Stimulated activated CD4-positive, alpha-beta T cell treated with anti-CD3 and anti-CD28 coated beads, TNF-alpha, amount 100 ng/mL, for 48 hours (primary cell): ENCODE results near the gene SIGLEC1.

Experiments used
- DNase-seq, 3 donors: peaks; one replicate each; pipeline ENCODE4 v3.0.0-alpha.2; 2020; ENCODE audit warnings: low read depth in 3 of 3

SIGLEC1 gene

DNA sequence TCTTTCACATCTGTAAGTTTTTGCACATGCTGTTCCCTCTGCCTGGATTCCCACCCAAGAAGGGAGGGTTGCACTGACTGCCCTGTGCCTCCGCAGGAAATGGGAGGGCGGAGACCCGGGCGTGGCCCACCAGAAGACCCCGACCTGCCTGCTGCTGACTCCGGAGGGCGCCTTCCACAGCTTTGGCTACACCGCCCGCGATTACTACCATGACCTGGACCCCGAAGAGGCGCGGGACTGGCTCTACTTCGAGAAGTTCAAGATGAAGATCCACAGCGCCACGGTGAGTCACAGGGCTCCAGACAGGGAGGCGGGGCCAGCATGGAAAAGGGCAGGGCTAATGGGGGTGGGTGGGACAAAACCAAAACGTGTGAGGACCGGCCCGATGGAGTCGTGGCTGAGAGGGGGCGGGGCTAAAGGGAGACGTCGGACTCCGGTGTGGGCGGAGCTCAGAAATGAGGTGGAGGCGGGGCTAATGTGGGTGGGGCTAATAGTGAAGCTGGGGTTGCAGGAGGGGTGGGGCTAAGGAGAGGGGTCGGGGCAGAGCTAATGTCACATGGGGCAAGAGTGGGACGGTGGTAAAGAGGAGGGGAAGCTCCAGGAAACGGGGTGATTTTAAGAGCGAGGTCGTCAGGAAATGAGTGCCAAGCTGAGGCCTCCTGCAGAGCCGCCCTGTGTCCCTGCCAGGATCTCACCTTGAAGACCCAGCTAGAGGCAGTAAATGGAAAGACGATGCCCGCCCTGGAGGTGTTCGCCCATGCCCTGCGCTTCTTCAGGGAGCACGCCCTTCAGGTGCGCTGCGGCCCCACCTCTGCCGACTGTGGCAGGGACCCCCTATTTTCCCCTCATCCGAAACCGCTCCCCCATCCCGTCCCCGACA is 32.6 kb upstream of the SIGLEC1 start:
- peak; percentile 60 to 75 (median 68) for DNase-seq

DNA sequence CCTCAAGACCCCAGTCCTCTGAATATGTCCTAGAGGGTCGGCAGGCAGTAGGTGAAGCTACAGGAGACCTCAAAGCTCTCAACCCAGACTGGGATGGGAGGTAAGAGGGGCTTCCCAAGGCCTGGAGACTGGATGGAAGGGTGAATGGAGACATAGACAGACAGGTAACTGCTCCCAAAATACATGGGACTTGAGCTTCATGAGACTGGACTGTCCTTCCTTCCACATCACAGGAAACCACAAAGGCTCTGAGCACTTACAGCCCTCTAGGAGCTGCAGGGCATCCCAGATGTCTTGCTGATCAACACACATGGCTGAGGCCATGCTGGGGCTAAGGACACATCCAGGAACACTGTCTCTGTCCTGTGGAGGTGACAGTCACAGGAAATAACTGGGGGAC is 31.6 kb upstream of the SIGLEC1 start:
- no peak for DNase-seq

DNA sequence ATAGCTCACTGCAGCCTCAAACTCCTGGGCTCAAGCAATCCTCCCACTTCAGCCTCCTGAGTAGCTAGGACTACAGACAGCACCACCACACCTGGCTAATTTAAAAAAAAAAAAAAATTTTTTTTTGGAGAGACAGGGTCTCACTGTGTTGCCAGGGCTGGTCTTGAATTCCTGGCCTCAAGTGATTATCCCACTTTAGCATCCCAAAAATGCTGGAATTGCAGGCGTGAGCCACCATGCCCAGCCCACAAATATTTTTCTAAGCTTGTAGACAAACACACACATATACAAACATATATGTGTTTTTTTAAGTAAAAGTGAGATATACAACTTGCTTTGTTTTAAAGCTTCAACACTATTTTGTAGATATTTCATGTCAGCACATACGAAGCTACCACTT is 30.9 kb upstream of the SIGLEC1 start:
- DNase-seq: no peak

DNA sequence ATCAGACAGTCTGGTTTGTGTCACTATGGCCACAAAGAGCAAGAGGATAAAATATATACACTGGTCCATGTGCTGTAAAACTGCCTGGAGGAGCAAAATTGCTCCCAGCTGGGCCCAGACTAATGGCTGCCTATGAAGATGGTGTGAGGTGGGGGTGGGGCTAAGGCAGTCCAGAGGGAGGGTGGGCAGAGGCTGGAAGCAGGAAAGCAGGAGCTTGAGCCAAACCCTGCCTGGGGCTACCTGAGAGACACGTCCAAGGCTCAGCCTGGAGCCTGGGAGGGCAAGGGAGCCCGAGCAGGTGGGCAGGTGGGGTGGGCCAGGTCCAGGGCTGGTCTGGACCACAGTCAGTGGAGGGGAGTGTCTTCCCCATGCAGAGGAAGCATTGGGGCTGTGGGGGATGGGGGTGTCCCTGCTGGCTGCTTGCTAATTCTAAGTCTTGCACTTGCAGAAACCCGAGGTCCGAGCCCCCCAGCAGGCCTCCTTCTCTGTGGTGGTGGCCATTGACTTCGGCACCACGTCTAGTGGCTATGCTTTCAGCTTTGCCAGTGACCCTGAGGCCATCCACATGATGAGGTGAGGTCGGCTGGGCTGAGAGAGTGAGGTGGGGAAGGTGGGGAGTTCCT is 29.5 kb upstream of the SIGLEC1 start:
- DNase-seq: no peak

DNA sequence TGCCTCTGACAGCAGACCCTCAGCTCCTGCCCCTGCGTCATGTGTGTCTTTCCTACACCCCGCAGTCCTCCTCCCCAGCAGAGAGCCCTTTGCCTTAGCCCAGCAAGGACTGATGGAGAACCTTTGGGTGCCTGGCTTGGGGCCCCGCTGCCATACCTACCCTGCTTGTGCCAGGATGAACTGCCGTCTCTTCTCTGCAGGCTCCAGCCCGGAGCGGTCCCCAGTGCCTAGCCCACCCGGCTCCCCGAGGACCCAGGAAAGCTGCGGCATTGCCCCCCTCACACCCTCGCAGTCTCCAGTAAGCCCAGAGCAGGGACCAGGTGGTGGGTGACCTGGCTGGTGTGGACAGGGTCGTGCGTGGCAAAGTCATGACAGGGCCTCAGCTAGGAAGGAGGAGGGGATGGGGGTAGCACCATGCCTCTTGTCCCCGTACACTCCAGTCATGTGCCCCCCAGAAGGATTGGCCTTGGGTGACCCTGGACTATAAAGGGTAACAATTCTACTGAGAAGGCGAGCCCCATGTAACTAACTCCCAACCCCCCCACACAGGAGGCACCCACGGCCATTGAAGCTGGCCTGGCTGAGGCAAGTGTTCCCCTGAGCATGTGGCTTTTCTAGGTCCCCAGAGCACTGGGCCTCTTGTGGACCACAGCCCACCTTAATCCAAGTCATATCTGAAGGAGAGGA is 28.4 kb upstream of the SIGLEC1 start:
- no peak for DNase-seq

DNA sequence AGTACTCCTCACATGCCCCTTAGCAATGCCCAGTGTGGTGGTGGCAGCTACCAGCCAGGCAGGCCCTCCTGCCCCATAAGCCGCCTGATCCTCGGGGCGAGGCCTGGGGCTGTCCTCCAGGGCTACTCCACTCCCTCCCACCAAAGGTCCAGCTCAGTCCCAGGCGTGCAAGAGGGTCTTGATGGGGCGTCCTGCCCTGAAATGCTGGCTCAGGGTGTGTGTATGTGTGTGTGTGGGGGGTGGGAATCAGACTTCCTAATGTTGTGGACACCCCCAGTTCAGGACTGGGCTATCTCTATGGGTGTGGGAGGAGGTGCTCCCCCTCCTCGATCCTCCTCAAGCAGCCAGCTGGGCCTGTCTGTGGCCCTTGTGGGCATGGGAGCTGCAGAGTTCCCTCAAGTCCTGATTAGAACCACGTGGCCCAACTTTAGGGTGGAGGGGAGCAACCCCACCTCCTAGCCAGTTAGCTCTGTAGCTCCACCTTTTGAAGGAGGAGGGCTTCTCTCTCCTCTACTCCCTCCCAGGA is 27.6 kb upstream of the SIGLEC1 start:
- DNase-seq: no peak

DNA sequence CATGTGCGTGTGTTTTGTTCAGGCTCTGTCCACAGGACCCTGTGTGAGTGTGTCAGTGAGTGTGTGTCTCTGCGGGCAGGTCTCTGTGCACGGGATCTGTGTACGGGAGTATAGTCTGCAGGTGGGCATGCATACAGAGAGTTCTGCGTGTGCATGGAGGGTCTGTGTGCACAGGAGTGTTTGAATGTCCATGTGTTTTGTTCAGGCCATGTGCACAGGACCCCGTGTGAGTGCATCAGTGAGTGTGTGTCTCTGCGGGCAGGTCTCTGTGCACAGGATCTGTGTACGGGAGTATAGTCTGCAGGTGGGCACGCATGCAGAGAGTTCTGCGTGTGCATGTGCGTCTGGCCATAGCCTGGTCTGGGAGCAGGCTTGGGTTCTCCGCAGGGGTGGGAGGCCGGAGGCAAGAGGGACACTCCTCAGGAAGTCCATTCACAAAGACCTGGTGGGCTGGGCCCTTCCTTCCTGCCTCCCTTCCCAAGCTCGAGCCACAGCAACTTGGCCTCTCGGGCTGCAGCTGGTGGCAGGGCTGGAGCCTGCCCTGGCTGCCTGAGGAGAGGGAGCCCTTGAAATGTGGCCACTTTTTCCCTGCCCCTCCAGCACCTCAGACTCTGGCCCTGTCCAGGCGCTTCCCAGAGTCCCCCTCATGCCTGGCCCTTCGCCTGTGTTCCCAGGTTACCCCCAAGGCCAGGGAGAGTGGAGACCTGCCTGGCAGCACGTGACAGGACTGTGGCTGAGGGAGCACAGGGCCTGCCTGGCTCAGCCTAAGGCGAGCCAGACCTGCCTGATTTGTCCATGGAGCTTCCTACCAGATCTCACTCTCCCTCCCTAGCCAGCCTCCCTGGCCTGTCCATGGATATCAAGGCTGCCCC is 26.9 kb upstream of the SIGLEC1 start:
- DNase-seq: no peak

DNA sequence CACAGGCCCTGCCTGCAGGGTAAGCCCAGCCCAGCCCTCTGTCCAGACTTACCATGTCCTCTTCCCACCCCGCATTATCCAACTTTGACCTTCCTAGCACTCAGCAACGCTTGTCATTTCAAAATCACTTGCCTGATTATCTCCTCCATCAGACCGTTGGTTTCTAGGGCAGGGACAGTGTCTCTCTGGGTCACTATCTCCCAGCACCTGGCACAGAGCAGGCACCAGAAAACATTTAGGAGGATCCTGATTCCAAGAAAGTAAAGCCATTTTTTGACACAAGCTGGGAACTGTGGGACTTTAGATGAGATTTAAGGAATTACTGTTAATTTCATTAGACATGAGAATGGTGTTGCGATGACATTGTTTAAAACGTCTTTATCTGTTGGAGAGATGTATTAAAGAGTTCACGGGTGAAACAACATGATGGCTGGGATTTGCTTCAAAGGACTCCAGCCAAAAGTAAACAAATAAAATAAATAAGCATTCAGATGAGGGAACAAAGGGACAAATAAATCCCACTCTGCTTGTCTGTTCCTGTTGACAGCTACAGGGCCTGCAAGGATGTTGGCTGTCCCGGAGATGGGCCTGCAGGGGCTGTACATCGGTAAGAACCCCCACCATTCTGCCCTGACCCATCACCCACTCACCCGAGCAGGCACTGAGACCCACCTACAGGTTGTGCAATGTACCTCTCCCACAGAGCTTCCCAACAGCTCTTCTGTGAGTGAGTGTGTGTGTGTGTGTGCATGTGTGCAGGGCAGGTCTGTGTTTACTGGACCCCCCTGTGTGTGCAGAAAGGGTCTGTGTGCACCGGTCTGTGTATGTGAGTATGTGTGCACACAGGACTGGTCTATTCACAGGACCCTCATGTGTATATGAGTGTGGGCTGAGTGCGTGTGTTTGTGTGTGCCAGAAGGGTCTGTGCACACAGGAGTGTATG is 26.0 kb upstream of the SIGLEC1 start:
- DNase-seq: no peak

DNA sequence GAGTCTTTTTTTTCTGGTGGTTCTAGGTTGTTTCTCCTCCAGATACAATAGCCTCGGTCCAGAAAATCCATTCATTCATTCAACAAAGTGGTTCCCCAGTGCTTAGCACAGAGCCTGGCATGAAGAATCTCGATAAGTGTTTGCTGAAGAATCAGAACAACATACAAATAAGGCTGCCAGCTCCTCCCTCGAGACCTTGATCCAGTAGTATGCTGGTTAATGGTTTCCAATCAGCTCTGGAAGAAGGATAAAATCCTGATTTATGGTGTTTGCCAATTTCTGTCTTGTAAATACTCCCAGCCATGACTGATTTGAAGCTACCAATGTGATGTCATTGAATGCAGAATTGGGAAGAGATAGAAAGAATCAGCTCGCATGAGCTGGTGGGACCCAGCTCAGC is 23.4 kb upstream of the SIGLEC1 start:
- no peak for DNase-seq

DNA sequence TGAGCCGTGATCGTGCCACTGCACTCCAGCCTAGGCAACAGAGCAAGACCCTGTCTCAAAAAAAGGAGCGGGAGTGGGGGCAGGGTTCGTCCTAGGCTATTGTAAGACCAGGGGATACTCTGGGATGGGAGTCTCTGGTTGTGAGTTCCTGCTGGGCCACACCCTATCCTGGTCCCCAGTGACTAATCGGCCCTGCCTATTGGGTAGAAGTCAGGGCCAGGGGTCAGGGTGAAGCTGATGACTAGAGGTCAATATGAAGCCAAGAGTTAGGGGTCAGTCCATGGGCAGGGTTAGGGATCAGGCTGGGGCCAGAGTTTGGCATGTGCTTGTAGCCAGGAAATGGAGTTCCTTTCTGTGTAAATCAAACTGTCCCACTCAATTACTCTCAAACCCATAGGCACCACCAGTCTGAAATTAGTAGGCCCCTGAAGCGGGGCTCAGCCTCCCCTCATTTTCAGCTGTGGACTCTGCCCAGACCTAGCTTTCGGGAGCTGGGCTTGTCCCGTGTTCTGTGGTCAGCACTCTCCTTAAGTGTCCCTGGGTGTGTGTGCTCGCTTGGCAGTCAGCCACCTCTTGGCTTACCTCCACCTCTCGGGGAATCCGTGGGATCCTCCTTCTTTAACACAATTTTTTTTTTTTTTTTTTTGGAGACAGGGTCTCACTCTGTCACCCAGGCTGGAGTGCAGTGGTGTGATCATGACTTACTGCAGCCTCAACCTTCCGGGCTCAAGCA is 21.9 kb upstream of the SIGLEC1 start:
- DNase-seq: no peak

DNA sequence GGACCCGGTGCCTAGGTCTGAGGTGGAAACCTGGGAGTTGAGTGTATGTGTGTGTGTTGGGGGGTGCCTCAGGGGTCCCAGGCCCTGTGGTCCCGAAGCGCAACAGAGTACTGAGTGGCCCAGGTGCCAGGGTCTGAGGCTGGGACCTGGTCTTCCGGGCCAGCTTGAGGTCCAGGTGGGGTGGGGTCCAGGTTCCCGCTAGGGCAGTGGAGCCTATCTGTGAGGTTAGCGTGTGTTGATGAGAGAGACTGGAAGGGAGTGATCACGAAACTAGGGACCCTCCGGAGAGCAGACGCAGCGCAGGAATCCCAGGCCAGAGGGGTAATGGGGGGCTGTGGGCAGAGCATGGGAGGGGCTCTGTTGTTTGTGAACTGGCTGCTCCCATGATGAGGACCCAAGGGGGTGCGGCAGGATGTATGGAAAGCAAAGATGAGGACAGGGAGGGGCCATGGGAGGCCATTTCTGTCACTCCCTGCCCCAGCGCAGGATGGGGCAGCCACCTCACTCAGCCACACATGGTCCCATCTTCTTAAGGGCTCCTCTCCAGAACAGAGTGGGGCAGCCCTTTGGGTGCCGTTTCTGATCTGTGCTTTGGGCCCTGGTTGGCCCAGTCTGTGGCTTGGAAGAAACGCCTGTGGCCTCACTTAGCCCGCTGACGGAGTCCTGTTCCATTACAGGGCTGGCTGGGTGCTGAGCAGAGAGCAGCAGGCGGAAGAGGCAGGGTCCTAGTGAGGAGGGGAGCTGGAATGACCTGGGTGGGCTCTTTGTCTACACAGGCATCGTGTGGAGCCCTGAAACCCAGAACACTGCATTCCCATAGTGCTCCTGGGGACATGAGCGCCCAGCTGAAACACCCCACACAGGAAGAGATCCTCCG is 21.0 kb upstream of the SIGLEC1 start:
- no peak for DNase-seq

DNA sequence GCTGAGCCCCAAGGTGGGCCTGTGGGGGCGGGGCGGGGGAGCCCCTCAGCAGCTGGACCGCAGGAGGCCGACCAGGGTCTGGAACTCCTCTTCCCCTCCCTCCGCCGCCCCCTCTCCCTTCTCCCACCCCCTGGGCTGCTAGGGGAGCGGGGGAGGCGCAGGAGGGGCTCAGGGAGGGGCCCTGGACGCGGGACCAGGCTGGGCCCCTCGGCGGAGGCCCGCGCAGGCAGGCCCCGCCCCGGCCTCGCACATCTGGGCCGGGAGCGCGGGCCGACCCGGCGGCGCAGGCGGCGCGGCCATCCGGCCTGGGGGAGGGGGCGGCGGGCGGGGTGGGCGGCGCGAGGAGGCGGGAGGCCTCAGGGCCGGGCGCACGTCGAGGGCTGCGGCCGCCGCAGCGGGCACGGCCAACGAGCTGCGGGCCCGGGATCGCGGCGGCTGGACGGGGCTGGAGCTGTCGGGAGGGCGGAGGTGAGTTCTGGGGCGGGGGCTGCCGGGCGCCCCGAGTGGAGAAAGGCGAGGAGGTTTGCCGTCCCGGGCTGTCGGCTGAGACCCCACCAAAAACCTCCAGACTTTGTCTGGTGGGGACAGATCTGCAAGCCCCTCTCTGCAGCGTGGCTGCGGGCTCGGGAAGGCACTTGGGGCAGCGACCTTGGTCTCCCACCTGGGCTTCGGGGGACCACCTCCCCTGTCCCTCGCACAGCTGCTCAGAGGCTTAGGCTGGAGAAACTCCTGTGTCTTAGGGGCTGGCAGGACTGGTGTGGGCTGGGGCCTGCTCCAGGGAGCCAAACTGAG is 20.1 kb upstream of the SIGLEC1 start, which contains the start of gene HSPA12B:
TSS of gene HSPA12B (plus strand) at position 359 of the 792 bp plus-strand sequence. CDS start 5,990 bp downstream, outside the sequence.
- DNase-seq: no peak

DNA sequence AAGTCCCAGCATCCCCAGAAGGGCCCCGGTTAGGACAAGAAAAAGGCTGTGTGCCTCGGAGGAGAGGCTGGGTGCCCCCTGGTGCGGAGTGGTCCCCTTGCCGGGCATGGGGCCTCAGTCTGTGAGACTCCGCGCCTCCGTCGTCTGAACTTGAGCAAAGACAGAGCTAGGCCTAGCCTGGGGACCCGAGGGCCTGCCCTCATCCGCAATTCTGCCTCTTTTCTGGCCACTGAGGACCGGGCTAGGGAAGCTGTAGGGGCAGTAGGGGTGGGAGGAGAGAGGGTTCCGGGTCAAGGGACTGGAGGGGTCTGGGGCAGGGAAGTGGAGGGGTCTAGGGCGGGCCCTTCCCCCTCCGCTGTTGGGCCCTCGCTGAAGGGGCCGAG is 19.5 kb upstream of the SIGLEC1 start:
- DNase-seq: no peak

DNA sequence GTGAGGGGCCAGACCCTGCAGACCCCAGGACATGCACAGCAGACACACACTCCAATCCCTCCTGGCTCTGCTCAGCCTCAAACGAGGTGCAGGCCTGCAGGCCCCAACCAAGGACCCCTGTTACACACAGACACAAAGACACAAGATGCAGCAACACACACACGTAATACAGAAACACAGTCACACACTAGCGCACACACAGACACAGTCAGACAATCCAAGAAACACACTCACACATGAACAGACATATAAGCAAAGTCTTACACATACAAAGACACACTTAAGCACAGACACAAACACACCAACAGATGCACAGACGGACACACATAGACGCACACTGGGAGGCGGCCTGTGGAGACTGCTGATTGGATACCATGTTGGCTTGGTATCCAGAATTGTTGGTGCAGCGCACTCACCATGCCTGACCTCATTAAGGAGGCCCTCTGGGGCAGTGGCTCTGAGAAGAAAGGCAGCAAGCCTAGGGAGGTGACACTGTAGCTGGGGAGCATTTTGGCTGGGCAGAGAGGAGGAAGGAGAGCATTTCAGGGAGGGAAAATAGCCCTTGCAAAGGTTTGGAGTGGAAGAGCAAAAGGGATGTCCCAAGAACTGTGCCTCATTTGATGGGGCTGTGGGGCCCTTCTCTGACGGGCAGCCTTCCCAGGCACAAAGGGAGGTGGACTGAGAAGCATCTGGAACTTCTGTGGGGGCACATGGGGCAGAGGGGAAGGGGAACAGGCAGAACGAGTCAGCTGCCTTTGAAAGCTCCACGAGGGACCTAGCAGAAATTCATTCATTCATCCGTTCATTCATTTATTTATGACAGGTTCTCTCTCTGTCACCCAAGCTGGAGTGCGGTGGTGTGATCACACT is 18.6 kb upstream of the SIGLEC1 start:
- DNase-seq: no peak

DNA sequence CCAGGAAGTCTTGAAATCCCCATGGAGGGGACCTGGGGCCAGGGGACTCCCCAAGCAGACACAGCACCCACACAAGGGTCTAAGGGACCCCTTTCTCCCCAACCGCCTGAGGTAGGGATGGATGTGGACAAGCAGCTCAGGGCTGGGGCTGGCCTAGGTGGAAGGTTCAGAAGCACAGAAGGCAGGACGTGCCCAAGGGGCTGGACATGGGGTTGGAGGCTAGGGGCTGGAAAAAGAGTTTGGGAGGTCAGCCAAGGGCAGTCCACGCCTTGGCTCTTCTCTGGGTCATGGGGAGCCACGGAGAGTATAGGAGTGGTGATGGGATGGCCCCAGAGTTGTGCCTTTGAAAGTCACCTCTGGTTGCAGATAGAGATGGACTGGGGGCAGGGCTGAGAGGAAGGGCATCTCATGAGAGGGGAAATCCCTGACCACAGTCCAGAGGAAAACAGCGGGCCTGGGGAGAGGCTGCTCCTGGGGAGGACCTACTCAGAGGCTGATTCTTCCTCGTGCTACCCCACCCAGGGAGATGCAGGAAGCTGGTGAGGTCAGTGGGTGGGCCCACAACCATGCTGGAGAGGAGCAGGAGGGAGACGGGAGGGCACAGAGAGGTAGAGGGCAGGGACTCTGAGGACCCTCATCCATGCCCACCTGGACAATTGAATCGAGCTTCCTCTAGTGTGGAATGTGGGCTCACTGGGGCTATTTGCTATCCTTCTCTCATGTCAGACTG is 17.6 kb upstream of the SIGLEC1 start:
- no peak for DNase-seq

DNA sequence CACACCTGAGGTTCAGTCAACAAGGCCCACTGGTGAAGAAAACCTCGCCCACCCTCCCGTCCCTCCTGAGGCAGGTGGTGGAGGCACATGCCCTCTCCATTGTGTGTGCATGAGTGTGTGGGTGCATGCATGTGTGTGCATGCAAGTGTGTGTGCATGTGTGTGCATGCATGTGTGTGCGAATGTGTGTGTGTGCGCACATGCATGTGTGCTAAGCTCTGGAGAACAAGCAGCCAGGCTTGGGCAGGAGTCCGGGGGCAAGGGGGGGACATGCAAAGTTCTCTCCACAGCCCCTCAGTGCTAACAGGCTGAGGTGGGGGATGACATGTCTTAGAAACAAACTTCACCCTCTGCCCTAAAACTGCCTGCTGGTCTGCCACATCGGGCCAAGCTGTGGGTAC is 17.0 kb upstream of the SIGLEC1 start:
- no peak for DNase-seq
